SK-N-SH (cell line): Measurements from ENCODE around the gene ATP1A1.

ENCODE experiments used
- ELF1 ChIP-seq: IDR thresholded peaks from 2 replicates; pipeline ENCODE4 v1.4.0; 2012
- EZH2phosphoT487 ChIP-seq: fragments of 200-600 bp; sonication (generic); IDR thresholded peaks from 2 replicates; pipeline ENCODE4 v1.6.1; 2017; ENCODE audit warnings: low read depth, mixed run types, mild to moderate bottlenecking, antibody characterized with exemption, moderate library complexity, borderline replicate concordance
- MXI1 ChIP-seq: IDR thresholded peaks from 2 replicates; pipeline ENCODE4 v1.6.1; 2012; ENCODE audit warnings: mild to moderate bottlenecking, low read depth, low read length, improper control_type of control experiment
- RAD21 ChIP-seq: IDR thresholded peaks from 2 replicates; pipeline ENCODE4 v1.6.1; 2012; ENCODE audit warnings: mild to moderate bottlenecking, low read length
- SIN3A ChIP-seq: IDR thresholded peaks from 2 replicates; pipeline ENCODE4 v1.6.1; 2012; ENCODE audit warnings: low read depth, mild to moderate bottlenecking, low read length, moderate library complexity, borderline replicate concordance
- SMC3 ChIP-seq: IDR thresholded peaks from 2 replicates; pipeline ENCODE4 v1.6.1; 2012; ENCODE audit warnings: low read depth, low read length, improper control_type of control experiment
- TCF12 ChIP-seq: IDR thresholded peaks from 2 replicates; pipeline ENCODE4 v1.4.0; 2012
- TF ChIP-seq, protein P1 (sequence below): fragments of 200-600 bp; sonication (generic); IDR thresholded peaks from 2 replicates; pipeline ENCODE4 v1.6.1; 2017; ENCODE audit warnings: antibody characterized with exemption, mild to moderate bottlenecking, moderate library complexity
- TF ChIP-seq, protein P2 (sequence below): fragments of 150-350 bp; IDR thresholded peaks from 2 replicates; pipeline ENCODE4 v1.6.1; 2017; ENCODE audit warnings: antibody characterized with exemption, low read length, low read depth, borderline replicate concordance
- TF ChIP-seq, protein P3 (sequence below): IDR thresholded peaks from 2 replicates; pipeline ENCODE4; 2012
- TF ChIP-seq, protein P4 (sequence below): IDR thresholded peaks from 2 replicates; pipeline ENCODE4 v1.4.0; 2012; ENCODE audit warnings: low read depth
- TF ChIP-seq, protein P5 (sequence below): IDR thresholded peaks from 2 replicates; pipeline ENCODE4 v1.6.1; 2012; ENCODE audit warnings: mild to moderate bottlenecking, low read depth, low read length, moderate library complexity
- TF ChIP-seq, protein P6 (sequence below): IDR thresholded peaks from 2 replicates; pipeline ENCODE4 v1.4.0; 2012; ENCODE audit warnings: low read depth, borderline replicate concordance
- TF ChIP-seq, protein P7 (sequence below): IDR thresholded peaks from 2 replicates; pipeline ENCODE4 v1.4.0; 2012; ENCODE audit warnings: low read depth, borderline replicate concordance

DNA sequence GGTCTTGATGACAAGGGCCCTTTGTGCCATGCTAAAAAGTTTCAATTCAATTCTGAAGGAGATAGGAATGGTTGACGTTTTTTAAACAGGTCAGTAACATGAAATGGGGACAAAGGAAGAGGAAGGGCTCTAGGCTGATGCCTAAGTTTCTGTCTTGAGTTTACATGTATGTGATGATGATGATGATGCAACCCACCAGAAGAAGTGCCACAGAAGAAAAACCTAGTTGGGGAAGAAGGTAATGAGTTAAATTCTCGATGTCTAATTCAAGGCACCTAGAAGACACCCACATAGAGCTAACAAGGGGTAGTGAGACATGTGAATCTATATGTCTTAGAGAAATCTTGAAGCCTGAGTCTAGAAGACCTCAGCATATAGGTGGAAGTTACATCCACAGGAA lies 44.4 kb upstream of the ATP1A1 start:
- no peak for TF ChIP-seq EZH2phosphoT487
- no peak for TF ChIP-seq MXI1
- TF ChIP-seq, protein P1, sequence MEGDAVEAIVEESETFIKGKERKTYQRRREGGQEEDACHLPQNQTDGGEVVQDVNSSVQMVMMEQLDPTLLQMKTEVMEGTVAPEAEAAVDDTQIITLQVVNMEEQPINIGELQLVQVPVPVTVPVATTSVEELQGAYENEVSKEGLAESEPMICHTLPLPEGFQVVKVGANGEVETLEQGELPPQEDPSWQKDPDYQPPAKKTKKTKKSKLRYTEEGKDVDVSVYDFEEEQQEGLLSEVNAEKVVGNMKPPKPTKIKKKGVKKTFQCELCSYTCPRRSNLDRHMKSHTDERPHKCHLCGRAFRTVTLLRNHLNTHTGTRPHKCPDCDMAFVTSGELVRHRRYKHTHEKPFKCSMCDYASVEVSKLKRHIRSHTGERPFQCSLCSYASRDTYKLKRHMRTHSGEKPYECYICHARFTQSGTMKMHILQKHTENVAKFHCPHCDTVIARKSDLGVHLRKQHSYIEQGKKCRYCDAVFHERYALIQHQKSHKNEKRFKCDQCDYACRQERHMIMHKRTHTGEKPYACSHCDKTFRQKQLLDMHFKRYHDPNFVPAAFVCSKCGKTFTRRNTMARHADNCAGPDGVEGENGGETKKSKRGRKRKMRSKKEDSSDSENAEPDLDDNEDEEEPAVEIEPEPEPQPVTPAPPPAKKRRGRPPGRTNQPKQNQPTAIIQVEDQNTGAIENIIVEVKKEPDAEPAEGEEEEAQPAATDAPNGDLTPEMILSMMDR: no peak
- TF ChIP-seq SMC3: no peak
- TF ChIP-seq RAD21: no peak
- TF ChIP-seq, protein P2, sequence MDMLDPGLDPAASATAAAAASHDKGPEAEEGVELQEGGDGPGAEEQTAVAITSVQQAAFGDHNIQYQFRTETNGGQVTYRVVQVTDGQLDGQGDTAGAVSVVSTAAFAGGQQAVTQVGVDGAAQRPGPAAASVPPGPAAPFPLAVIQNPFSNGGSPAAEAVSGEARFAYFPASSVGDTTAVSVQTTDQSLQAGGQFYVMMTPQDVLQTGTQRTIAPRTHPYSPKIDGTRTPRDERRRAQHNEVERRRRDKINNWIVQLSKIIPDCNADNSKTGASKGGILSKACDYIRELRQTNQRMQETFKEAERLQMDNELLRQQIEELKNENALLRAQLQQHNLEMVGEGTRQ: no peak
- TF ChIP-seq, protein P3, sequence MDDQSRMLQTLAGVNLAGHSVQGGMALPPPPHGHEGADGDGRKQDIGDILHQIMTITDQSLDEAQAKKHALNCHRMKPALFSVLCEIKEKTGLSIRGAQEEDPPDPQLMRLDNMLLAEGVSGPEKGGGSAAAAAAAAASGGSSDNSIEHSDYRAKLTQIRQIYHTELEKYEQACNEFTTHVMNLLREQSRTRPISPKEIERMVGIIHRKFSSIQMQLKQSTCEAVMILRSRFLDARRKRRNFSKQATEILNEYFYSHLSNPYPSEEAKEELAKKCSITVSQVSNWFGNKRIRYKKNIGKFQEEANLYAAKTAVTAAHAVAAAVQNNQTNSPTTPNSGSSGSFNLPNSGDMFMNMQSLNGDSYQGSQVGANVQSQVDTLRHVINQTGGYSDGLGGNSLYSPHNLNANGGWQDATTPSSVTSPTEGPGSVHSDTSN: no peak
- TF ChIP-seq, protein P4, sequence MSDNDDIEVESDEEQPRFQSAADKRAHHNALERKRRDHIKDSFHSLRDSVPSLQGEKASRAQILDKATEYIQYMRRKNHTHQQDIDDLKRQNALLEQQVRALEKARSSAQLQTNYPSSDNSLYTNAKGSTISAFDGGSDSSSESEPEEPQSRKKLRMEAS: no peak
- TF ChIP-seq, protein P5, sequence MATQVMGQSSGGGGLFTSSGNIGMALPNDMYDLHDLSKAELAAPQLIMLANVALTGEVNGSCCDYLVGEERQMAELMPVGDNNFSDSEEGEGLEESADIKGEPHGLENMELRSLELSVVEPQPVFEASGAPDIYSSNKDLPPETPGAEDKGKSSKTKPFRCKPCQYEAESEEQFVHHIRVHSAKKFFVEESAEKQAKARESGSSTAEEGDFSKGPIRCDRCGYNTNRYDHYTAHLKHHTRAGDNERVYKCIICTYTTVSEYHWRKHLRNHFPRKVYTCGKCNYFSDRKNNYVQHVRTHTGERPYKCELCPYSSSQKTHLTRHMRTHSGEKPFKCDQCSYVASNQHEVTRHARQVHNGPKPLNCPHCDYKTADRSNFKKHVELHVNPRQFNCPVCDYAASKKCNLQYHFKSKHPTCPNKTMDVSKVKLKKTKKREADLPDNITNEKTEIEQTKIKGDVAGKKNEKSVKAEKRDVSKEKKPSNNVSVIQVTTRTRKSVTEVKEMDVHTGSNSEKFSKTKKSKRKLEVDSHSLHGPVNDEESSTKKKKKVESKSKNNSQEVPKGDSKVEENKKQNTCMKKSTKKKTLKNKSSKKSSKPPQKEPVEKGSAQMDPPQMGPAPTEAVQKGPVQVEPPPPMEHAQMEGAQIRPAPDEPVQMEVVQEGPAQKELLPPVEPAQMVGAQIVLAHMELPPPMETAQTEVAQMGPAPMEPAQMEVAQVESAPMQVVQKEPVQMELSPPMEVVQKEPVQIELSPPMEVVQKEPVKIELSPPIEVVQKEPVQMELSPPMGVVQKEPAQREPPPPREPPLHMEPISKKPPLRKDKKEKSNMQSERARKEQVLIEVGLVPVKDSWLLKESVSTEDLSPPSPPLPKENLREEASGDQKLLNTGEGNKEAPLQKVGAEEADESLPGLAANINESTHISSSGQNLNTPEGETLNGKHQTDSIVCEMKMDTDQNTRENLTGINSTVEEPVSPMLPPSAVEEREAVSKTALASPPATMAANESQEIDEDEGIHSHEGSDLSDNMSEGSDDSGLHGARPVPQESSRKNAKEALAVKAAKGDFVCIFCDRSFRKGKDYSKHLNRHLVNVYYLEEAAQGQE: no peak
- TF ChIP-seq, protein P6, sequence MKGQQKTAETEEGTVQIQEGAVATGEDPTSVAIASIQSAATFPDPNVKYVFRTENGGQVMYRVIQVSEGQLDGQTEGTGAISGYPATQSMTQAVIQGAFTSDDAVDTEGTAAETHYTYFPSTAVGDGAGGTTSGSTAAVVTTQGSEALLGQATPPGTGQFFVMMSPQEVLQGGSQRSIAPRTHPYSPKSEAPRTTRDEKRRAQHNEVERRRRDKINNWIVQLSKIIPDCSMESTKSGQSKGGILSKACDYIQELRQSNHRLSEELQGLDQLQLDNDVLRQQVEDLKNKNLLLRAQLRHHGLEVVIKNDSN: no peak
- no peak for TF ChIP-seq TCF12
- no peak for TF ChIP-seq SIN3A
- TF ChIP-seq, protein P7, sequence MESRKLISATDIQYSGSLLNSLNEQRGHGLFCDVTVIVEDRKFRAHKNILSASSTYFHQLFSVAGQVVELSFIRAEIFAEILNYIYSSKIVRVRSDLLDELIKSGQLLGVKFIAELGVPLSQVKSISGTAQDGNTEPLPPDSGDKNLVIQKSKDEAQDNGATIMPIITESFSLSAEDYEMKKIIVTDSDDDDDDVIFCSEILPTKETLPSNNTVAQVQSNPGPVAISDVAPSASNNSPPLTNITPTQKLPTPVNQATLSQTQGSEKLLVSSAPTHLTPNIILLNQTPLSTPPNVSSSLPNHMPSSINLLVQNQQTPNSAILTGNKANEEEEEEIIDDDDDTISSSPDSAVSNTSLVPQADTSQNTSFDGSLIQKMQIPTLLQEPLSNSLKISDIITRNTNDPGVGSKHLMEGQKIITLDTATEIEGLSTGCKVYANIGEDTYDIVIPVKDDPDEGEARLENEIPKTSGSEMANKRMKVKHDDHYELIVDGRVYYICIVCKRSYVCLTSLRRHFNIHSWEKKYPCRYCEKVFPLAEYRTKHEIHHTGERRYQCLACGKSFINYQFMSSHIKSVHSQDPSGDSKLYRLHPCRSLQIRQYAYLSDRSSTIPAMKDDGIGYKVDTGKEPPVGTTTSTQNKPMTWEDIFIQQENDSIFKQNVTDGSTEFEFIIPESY: no peak
- TF ChIP-seq ELF1: no peak
